H1 (cell line): ENCODE data around the gene LOXL4. TPM values are rescaled to one million over a fixed set of nuclear protein-coding genes. Genes with fewer than 3 reads are reported as not detected.

Source experiments
- GABPA ChIP-seq: IDR thresholded peaks from 2 replicates; pipeline ENCODE4 v1.6.1; 2011; ENCODE audit warnings: mild to moderate bottlenecking, low read length, moderate library complexity, borderline replicate concordance; ENCODE audit not compliant: insufficient read depth
- KDM5A ChIP-seq: fragments of 200-600 bp; IDR thresholded peaks from 2 replicates; pipeline ENCODE4 v1.7.1; 2012; ENCODE audit warnings: mild to moderate bottlenecking, low read length, inconsistent platforms, mixed read lengths
- POU5F1 ChIP-seq: IDR thresholded peaks from 2 replicates; pipeline ENCODE4 v1.6.1; 2011; ENCODE audit warnings: low read depth, mild to moderate bottlenecking, low read length, moderate library complexity
- SIN3A ChIP-seq, 2 experiments: IDR thresholded peaks in 1 of 2; conservative IDR thresholded peaks in 1 of 2; 2 replicates each; pipeline ENCODE4 v1.6.1; 2011 to 2012; ENCODE audit warnings: low read length in 2 of 2, improper control_type of control experiment in 1 of 2, low read depth in 1 of 2, mild to moderate bottlenecking in 1 of 2
- polyA plus RNA-seq, 7 experiments: library from polyadenylated mRNA; depleted of rRNA in 3 of 7; stranded (reverse) in 5 of 7; unstranded in 2 of 7; fragments of >200 nt in 5 of 7; fragments of 200-250 nt in 2 of 7; gene quantifications; 1 replicate in 5 of 7; 2 replicates in 1 of 7; 4 replicates in 1 of 7; pipeline versions ENCODE4 v1.2.1 to v1.2.3, GENCODE V29; 2011 to 2013; ENCODE audit warnings: missing spikeins in 2 of 7, mixed read lengths in 2 of 7
- total RNA-seq: library from RNA; stranded (reverse); fragmentation: NEBNext Ultra II Directional; extraction: Animal tissue kit (Norgen Biotek cat#: 25700); gene quantifications from 2 replicates; pipeline ENCODE4 v1.2.1, GENCODE V29; 2021
- TF ChIP-seq, protein P1 (sequence below), 3 experiments: IDR thresholded peaks; 1 replicate in 2 of 3; 2 replicates in 1 of 3; pipeline versions ENCODE4 v1.5.1 to v1.6.1; 2011; ENCODE audit warnings: low read length in 3 of 3, mild to moderate bottlenecking in 3 of 3, inconsistent platforms in 2 of 3, low read depth in 1 of 3, moderate library complexity in 1 of 3; ENCODE audit not compliant: insufficient read depth in 1 of 3; ENCODE audit errors: control extremely low read depth in 1 of 3

The LOXL4 gene
- total and polyA plus RNA-seq, 2 of the 8 experiments (the other 6 are each of a cell fraction or from before 2014, with no cell fraction given): 0.13 to 0.27 TPM

- TF ChIP-seq SIN3A (conservative IDR thresholded peaks at IDR 0.05 in 1 of 2, IDR thresholded peaks at IDR 0.05 in 1 of 2; ENCODE audit: low read depth in 1 of 2, low read length in 2 of 2) (no peak), GABPA (no peak), POU5F1 (no peak), KDM5A (no peak)
- TF ChIP-seq, protein P1, sequence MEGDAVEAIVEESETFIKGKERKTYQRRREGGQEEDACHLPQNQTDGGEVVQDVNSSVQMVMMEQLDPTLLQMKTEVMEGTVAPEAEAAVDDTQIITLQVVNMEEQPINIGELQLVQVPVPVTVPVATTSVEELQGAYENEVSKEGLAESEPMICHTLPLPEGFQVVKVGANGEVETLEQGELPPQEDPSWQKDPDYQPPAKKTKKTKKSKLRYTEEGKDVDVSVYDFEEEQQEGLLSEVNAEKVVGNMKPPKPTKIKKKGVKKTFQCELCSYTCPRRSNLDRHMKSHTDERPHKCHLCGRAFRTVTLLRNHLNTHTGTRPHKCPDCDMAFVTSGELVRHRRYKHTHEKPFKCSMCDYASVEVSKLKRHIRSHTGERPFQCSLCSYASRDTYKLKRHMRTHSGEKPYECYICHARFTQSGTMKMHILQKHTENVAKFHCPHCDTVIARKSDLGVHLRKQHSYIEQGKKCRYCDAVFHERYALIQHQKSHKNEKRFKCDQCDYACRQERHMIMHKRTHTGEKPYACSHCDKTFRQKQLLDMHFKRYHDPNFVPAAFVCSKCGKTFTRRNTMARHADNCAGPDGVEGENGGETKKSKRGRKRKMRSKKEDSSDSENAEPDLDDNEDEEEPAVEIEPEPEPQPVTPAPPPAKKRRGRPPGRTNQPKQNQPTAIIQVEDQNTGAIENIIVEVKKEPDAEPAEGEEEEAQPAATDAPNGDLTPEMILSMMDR (IDR thresholded peaks at IDR 0.05; ENCODE audit: control extremely low read depth in 1 of 3, insufficient read depth in 1 of 3, low read depth in 1 of 3, low read length in 3 of 3): no peak
Observed at GRCh38 chr10:98316170-98316569, 48.2 kb upstream of the LOXL4 start (continued).
